Cardiac septum (tissue), 1 donor: ENCODE results near the gene BANP. TPM values are rescaled to one million over a fixed set of nuclear protein-coding genes. Genes with fewer than 3 reads are reported as not detected.
"Not testable (repeated sequence)": the region's sequence is repeated elsewhere in the genome, so short reads cannot be mapped to it uniquely, and the experiment has no call there.

ENCODE experiments used
- DNase-seq: peaks from one replicate; pipeline ENCODE4 v3.0.0-alpha.2; 2020; ENCODE audit warnings: low spot score
- intact Hi-C: fragments of 100-400 bp; cut with DNase I; formaldehyde crosslinking; loops from one replicate; pipeline ENCODE4 v1.14.0; 2022
- total RNA-seq: library from RNA; stranded (reverse); fragmentation: NEBNext Ultra II Directional; extraction: Animal tissue kit (Norgen Biotek cat#: 25700); gene quantifications from one replicate; pipeline ENCODE4 v1.2.1, GENCODE V29; 2021
- donor health status: DM: no; HTN: no; CAD: no.

The BANP gene
- total RNA-seq, 1 donor from 2014 or later, result 18.4 TPM

GRCh38 chr16:88007321-88007731, 56.1 kb downstream of the BANP start:
- peak; percentile 27 for DNase-seq
- intact Hi-C loops, result no loop called here

DNA sequence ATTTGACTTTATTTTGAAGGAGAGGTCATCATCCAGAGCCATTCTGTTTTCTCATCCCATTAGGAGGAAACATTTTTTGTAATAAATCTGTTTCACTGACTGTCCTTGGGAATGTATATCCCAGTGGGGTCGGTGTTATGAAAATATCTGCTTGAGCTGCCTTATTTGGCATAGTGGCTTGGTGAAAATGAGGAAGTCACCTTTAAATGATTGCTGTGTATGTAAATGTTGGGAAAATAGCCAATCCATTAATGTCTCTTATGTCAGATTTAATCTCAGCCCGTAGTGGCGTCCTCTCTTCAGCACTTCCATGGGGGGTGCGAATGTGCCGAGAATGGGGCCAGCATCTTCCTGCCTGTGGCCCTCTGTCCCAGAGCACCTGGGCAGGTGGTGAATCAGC, 57.6 kb downstream of the BANP start:
- intact Hi-C loops, result no loop called here
- peak; percentile 29 for DNase-seq

DNA sequence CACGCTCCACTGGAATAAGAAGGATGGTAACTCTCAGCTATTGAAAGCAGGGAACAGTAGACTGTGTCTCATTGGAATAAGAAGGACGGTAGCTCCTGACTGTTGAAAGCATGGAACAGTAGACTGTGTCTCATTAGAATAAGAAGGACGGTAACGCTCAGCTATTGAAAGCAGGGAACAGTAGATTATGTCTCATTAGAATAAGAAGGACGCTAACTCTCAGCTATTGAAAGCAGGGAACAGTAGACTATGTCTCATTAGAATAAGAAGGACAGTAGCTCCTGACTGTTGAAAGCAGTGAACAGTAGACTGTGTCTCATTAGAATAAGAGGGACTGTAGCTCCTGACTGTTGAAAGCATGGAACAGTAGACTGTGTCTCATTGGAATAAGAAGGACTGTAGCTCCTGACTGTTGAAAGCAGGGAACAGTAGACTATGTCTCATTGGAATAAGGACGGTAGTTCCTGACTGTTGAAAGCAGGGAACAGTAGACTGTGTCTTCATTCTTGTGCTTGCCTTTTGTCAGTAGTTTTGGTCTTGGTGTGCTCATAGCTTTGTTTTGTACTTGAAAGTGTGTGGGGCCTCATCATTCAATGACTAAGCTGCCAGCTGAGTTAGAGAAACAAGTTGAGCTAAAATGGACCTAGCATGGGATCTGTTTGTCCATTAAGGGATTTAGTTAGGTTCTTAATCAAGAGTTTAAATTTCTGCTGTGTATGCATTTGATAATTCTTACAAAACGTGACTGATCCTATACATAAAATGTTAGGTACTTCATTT, 58.5 kb downstream of the BANP start:
- no peak for DNase-seq
- intact Hi-C loops, result no loop called here

DNA sequence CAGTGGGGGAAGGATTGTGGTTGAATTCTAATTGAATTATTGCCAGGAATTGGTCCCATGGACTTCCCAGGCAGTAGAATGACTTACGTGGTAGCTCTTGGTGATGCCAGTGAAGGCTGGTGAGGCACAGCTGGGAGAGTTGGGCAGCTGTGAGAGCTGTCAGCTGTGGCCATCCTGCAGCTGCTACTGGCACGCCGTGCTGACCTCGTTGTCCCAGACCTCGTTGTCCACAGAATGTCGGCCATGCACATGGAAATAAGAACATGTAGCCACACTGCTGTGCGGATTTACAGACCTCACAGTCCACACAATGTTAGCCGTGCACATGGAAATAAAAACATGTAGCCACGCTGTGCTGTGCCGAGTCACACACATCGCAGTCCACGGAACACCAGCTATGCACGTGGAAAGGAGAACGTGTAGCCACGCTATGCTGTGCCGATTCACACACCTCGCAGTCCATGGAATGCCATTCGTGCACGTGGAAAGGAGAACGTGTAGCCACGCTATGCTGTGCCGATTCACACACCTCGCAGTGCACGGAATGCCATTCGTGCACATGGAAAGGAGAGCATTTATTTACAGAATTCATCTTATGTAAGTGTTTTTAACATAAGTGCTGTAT, 59.2 kb downstream of the BANP start:
- intact Hi-C loops, result no loop called here
- DNase-seq, result peak; percentile 67

GRCh38 chr16:88010968-88011483, 59.8 kb downstream of the BANP start:
- intact Hi-C loops, result no loop called here
- DNase-seq, result peak; percentile 63

- intact Hi-C loops, result no loop called here
- DNase-seq, result peak; percentile 10
Observed at GRCh38 chr16:88012360-88012759, 61.1 kb downstream of the BANP start.

DNA sequence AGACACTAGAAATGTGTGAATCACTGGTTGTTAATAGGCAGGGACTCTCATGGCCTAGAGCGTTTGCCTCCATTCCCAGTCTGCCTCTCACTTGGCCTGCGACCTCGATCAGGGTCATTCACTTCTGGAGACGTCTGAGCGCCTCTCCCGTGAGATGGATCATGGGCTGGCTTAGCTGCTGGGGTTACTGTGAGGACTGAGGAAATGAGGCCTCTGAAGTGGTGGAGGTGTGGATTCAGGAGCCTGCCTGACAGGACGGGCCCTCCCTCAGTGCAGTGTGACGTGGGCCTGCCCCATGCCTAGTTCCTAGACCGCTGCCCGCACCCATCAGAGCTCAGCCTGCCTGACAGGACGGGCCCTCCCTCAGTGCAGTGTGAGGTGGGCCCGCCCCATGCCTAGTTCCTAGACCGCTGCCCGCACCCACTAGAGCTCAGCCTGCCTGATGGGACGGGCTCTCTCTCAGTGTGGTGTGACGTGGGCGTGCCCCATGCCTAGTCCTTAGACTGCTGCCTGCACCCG, 61.9 kb downstream of the BANP start:
- intact Hi-C loops, result no loop called here
- peak; percentile 53 for DNase-seq

DNA sequence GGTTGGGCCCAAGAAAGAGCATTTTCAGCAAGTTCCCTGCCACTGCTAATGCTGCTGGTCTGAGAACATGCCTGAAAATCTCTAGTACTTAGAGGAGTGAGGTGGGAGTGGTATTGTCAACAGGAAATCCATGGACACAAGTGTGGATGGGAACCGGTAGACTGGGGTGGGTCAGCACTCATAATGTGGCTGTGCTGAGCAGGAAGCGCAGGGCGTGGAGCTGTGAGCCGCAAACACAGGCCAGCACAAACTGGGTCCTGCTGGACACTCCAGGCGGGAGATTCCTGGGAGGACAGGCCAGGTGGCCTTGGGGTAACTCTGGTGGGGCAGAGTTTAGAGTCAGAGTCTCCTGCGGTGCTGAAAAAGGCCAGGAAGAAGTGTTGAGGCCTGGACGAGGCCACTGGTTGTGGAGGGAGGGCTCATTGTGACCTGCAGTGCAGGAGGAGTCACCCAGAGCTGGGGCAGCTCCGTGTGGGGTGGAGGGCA, 62.6 kb downstream of the BANP start:
- peak; percentile 20 for DNase-seq
- intact Hi-C loops, result no loop called here

GRCh38 chr16:88014252-88014781, 63.1 kb downstream of the BANP start:
- intact Hi-C loops, result no loop called here
- DNase-seq, result peak; percentile 70

GRCh38 chr16:88014954-88015805, 63.9 kb downstream of the BANP start:
- peak; percentile 70 for DNase-seq
- intact Hi-C loops, result no loop called here

DNA sequence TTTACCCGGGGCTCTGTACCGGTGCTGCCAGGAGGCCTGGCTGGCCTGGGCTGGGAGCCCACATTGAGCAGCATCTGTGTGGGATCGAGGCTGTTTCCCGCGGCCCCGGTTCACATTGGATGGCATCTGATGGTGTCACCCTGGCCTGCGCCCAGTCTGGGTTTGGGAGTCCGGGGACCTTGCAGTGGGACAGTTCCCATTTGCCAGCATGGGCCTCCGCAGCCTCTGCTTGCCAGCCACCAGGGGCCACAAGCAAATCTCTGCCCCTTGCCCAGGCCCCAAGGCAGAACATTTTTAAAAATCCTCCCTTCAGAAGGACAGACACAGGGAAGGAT, 64.5 kb downstream of the BANP start:
- intact Hi-C loops, result no loop called here

DNA sequence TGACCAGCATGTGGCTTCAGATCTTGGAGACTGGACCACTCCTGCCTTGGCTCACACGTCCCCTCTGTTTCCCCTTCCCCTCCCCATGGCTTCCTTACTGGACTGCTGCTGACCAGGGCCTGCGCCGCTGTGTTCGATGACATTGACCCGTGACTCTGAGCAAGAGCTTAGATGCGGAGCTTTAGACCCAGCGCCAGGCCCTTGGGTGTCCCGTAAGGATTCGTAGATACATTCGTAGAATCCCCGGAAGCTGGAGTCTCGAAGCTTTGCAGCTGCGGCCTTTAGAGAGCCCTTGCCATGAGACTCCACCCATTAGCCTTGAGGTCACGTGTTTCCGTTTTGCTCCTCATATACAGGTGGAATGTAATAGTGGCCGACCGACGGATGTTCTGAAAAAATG, 65.2 kb downstream of the BANP start:
- intact Hi-C loops, result not testable (repeated sequence)
- peak; percentile 31 for DNase-seq

More for the DNA sequence above, 64.5 kb downstream of the BANP start:
- DNase-seq, result peak; percentile 27

- intact Hi-C loops, result no loop called here
- peak; percentile 26 for DNase-seq
Observed at GRCh38 chr16:88016964-88017363, 65.7 kb downstream of the BANP start.

GRCh38 chr16:88017587-88018101, 66.4 kb downstream of the BANP start:
- intact Hi-C loops, result no loop called here
- DNase-seq, result peak; percentile 50

DNA sequence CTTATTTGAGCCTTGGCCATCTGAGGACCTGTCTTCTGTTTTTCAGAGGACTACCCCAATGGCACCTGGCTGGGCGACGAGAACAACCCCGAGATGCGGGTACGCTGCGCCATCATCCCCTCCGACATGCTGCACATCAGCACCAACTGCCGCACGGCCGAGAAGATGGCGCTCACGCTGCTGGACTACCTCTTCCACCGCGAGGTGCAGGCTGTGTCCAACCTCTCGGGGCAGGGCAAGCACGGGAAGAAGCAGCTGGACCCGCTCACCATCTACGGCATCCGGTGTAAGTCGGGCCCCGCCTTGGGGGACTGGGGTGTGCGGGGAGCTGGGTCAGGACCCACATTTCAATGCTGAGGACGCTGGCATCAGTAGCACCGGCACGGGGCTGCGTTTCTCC, 67.1 kb downstream of the BANP start:
- intact Hi-C loops, result not testable (repeated sequence)
- peak; percentile 73 for DNase-seq

- peak; percentile 51 for DNase-seq
- intact Hi-C loops, result not testable (repeated sequence)
Observed at GRCh38 chr16:88019041-88019820, 68.0 kb downstream of the BANP start.

- peak; percentile 50 for DNase-seq
- intact Hi-C loops, result no loop called here
Observed at GRCh38 chr16:88019821-88020515, 68.7 kb downstream of the BANP start.

DNA sequence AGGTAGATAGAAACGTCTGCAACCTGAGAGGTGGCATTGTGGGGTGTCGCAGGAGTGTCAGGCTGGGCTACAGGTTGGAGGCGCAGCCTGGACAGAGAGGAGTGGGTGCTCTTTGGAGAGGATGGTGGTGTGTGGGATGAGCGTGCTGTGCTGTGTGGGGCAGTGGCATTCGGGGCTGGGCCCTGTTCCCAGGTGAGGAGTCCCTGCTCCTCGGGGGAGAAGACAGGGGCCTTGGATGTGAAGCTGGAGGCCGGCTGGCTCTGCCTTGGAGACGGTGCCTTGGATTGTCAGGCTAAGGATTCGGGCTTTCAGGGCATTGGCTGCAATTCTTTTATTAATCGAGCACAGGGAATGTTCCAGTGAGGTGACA, 69.3 kb downstream of the BANP start:
- intact Hi-C loops, result no loop called here
- peak; percentile 47 for DNase-seq
